SK-N-MC (cell line): ENCODE results near the gene PIGV.
"Not testable (repeated sequence)": the region's sequence is repeated elsewhere in the genome, so short reads cannot be mapped to it uniquely, and the experiment has no call there.

Source experiments
- DNase-seq: peaks from one replicate; pipeline ENCODE4 v3.0.0-alpha.2; 2011; ENCODE audit warnings: low read depth, low spot score
- H3K27ac ChIP-seq: fragments of 200-600 bp; sonication (generic); 2 replicates; pipeline ENCODE4 v1.5.1; 2016; ENCODE audit warnings: mixed run types
- H3K36me3 ChIP-seq: fragments of 200-600 bp; sonication (generic); 2 replicates; pipeline ENCODE4 v1.6.1; 2017; ENCODE audit warnings: antibody characterized with exemption, low read length, mixed read lengths; ENCODE audit not compliant: insufficient read depth
- H3K4me3 ChIP-seq: fragments of 200-600 bp; sonication (generic); 2 replicates; pipeline ENCODE4 v1.5.1; 2016
- H3K9ac ChIP-seq: fragments of 200-600 bp; sonication (generic); 2 replicates; pipeline ENCODE4 v1.8.0; 2017; ENCODE audit warnings: mixed run types, mixed read lengths; ENCODE audit not compliant: insufficient read length
- H3K9me3 ChIP-seq: fragments of 200-600 bp; sonication (generic); 2 replicates; pipeline ENCODE4 v1.6.1; 2017; ENCODE audit warnings: low read depth, mild to moderate bottlenecking, antibody characterized with exemption, low read length, moderate library complexity, mixed read lengths
- EZH2 ChIP-seq: fragments of 200-600 bp; sonication (generic); IDR thresholded peaks from one replicate; pipeline ENCODE4 v1.6.1; 2017; ENCODE audit warnings: antibody characterized with exemption
- FOXP2 ChIP-seq: optimal IDR thresholded peaks from 2 replicates; pipeline ENCODE3; 2011; ENCODE audit warnings: mild to moderate bottlenecking, moderate library complexity; ENCODE audit not compliant: insufficient read depth; ENCODE audit errors: extremely low read length, control extremely low read depth
- POLR2AphosphoS5 ChIP-seq: IDR thresholded peaks from 2 replicates; pipeline ENCODE4 v1.6.1; 2012; ENCODE audit warnings: mild to moderate bottlenecking, low read depth, low read length, borderline replicate concordance

PIGV gene

GRCh38 chr1:26831059-26831458, 43.3 kb downstream of the PIGV start:
- no peak overlapping the region for H3K9ac ChIP-seq
- no peak overlapping the region for H3K4me3 ChIP-seq
- H3K27ac ChIP-seq: no peak overlapping the region
- TF ChIP-seq FOXP2 (no peak), POLR2AphosphoS5 (no peak), EZH2 (no peak)
- DNase-seq: no peak
- peaks cover 30% of the 10 kb centered on the region for H3K36me3 ChIP-seq
- H3K9me3 ChIP-seq: no peaks in the 10 kb centered on the region

GRCh38 chr1:26831546-26832248, 43.9 kb downstream of the PIGV start:
- Histone ChIP-seq H3K9me3 (no peaks in the 10 kb centered on the region), H3K27ac (no peak overlapping the region), H3K9ac (no peak overlapping the region), H3K36me3 (peaks cover 30% of the 10 kb centered on the region), H3K4me3 (no peak overlapping the region)
- no peak for TF ChIP-seq FOXP2
- no peak for TF ChIP-seq POLR2AphosphoS5
- TF ChIP-seq EZH2: no peak
- no peak for DNase-seq

- no peak overlapping the region for H3K9ac ChIP-seq
- TF ChIP-seq POLR2AphosphoS5: no peak
- no peak for TF ChIP-seq EZH2
- peaks cover 30% of the 10 kb centered on the region for H3K36me3 ChIP-seq
- H3K9me3 ChIP-seq: no peaks in the 10 kb centered on the region
- no peak overlapping the region for H3K4me3 ChIP-seq
- no peak overlapping the region for H3K27ac ChIP-seq
- DNase-seq: no peak
Measured at GRCh38 chr1:26832249-26832960, 44.7 kb downstream of the PIGV start.

GRCh38 chr1:26833432-26834405, 46.0 kb downstream of the PIGV start:
- TF ChIP-seq POLR2AphosphoS5 (no peak), FOXP2 (no peak), EZH2 (no peak)
- Histone ChIP-seq H3K36me3 (peaks cover 30% of the 10 kb centered on the region), H3K4me3 (no peak overlapping the region), H3K27ac (no peak overlapping the region), H3K9me3 (no peaks in the 10 kb centered on the region), H3K9ac (no peak overlapping the region)
- no peak for DNase-seq

- H3K36me3 ChIP-seq: peaks cover 22% of the 10 kb centered on the region
- not testable (repeated sequence) for H3K27ac ChIP-seq, DNase-seq, H3K9me3 ChIP-seq, H3K4me3 ChIP-seq, H3K9ac ChIP-seq
Measured at GRCh38 chr1:26837665-26838064, 49.9 kb downstream of the PIGV start.

GRCh38 chr1:26838474-26839338, 51.0 kb downstream of the PIGV start:
- no peak overlapping the region for H3K4me3 ChIP-seq
- no peak for DNase-seq
- H3K36me3 ChIP-seq: peaks cover 20% of the 10 kb centered on the region; the same call in 1 of the 2 replicates
- no peaks in the 10 kb centered on the region for H3K9me3 ChIP-seq
- TF ChIP-seq EZH2 (no peak), FOXP2 (no peak), POLR2AphosphoS5 (no peak)
- H3K9ac ChIP-seq: no peak overlapping the region
- no peak overlapping the region for H3K27ac ChIP-seq

GRCh38 chr1:26839339-26839722, 51.6 kb downstream of the PIGV start:
- Histone ChIP-seq H3K9ac (no peak overlapping the region), H3K36me3 (peaks cover 14% of the 10 kb centered on the region; the same call in 1 of the 2 replicates), H3K4me3 (no peak overlapping the region), H3K27ac (no peak overlapping the region), H3K9me3 (no peaks in the 10 kb centered on the region)
- TF ChIP-seq POLR2AphosphoS5 (no peak), EZH2 (no peak), FOXP2 (no peak)
- DNase-seq: no peak
